Suppressor macrophage treated with lipopolysaccharide for 4 hours (primary cell): ENCODE measurements around the gene CRYBB1.

Experiments
- DNase-seq: peaks from one replicate; pipeline ENCODE4 v3.0.0-alpha.2; 2020

Gene CRYBB1

GRCh38 chr22:26617271-26618199 lies at the start of gene CRYBB1:
TSS of gene CRYBB1 (minus strand) at chr22:26618027. CDS start at chr22:26616319, 1,708 bp downstream.
- DNase-seq = peak; percentile 30

DNA sequence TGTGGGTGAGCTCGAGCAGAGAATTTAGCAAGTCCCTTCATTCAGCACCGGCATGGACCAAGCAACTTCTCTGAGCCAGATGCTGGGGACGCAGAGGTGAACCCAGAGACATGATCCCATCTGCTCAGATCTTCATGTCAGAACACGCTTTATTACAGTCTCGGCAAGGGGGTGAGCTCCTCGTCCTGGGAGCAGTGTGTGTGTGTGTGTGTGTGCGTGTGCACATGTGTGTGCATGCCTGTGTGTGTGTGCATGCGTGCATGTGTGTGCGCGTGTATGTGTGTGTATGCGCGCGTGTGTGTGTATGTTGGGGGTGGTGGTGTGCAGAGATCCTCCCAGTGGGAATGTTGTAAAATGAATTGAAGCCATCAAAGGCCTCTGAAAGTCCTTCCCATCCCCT lies 49.3 kb upstream of the CRYBB1 start:
- DNase-seq = no peak

- DNase-seq = no peak
Measured at GRCh38 chr22:26665813-26666231, 48.0 kb upstream of the CRYBB1 start.

- DNase-seq = no peak
Measured at GRCh38 chr22:26663374-26663923, 45.6 kb upstream of the CRYBB1 start.

- no peak for DNase-seq
Measured at GRCh38 chr22:26662160-26662559, 44.3 kb upstream of the CRYBB1 start.

DNA sequence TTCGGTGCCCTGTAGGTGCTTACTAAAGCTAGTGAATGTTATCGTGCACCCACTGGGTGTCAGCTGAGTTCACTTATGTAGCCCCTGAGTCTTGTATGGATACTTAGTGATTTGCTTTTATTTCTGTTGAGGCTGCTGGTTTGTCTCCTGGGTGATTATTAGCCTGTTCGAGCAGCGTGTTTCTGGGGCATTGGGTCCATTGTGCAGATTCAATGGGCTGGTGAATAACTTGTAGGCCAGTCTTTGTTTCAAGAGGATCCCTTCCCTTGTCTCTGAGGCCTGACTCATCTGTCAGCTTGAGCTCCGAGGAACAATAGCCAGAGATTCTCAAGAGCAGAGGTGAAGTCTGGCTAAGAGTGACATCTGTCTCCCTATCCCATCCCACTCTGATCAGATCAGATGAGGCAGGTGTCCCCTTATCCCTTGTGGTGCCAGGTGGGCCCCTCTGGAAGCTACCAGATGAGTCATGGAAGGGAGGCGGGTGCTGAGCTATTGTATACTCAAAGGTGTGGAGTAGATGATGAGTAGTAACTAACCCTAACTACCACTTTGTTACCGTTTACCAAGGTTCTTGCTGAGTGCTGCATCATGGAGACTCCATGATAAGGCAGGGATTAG lies 43.2 kb upstream of the CRYBB1 start:
- no peak for DNase-seq

DNA sequence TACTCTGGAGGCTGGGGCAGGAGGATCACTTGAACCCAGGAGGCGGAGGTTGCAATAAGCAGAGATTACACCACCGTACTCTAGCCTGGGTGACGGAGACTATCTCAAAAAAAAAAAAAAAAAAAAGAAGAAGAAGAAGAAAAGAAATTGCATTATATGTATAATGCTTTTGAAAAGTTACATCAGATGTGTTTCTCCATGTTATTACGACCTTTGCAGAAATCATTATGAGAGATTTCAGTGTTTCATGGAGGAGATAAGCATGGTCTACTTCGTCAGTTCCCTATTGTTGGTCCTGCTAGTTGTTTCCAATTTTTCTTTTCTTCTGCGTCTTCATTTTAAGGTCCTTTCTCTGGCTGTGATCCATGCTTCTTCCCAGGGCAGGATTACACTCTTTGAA lies 42.5 kb upstream of the CRYBB1 start:
- DNase-seq = no peak

- peak; percentile 58 for DNase-seq
Measured at GRCh38 chr22:26658671-26659478, 41.0 kb upstream of the CRYBB1 start.

DNA sequence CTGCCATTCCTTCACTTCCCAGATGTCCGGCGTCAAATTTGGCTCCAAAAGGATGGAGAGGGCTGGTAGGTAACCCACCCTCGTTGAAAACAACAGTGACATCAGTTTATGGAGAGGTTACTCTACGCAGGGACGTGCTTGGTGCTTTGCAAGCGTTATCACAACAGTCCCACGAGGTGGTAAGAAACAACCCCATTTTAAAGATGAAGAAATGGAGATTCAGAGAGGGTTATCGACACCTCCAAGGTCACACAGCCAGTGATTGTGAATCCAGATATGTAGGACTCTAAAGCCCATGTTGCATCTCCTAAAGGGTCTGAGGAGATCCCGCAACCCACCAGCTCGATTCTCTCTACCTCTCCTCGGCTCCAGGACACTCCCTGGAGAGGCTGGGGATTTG lies 40.3 kb upstream of the CRYBB1 start:
- no peak for DNase-seq

- no peak for DNase-seq
Measured at GRCh38 chr22:26656891-26657851, 39.3 kb upstream of the CRYBB1 start, which contains the start of gene MIAT. TSS of gene MIAT (plus strand) at chr22:26657588.

- peak; percentile 46 for DNase-seq
Measured at GRCh38 chr22:26651815-26652214, 34.0 kb upstream of the CRYBB1 start.

GRCh38 chr22:26650722-26651421 lies 33.0 kb upstream of the CRYBB1 start:
- DNase-seq = no peak

DNA sequence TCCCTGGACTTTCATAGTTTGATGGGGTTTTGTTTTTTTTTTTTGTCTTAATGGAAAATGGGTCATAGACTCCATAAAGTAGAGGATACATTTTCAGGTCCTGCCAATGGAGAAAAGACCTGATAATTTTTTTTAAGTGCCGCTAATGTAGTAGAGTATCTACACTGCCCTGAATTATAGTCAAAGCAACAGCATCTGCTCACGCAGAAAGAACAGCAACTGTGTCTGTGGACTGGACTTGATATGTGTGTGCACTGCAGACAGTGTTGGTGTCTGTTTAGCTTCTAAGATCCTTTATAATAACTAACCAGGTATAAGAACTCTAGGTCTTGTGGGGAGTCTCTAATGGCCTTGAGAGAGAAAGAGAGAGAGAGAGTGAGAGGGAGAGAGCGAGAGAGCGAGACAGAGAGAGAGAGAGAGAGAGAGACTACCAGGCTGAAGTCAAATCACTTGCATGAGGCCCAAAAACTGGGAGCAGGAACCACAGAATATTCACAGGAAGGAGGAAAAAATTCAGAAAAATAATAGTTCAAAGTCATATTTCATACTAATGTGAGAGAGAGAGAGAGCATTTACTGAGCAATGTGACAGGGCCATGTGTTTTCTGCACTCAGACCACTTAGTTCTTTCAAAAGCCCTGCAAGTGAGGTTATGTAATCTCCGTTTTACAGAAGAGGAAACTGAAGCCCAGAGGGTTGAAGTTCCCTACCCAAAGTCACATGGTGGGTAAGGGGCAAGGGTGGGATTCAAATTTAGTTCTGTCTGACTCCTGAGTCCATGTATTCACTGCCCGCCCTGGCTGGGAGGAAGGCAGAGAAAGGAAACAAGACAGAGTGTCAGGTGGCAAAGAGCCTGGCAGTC lies 30.9 kb upstream of the CRYBB1 start:
- peak; percentile 58 for DNase-seq

DNA sequence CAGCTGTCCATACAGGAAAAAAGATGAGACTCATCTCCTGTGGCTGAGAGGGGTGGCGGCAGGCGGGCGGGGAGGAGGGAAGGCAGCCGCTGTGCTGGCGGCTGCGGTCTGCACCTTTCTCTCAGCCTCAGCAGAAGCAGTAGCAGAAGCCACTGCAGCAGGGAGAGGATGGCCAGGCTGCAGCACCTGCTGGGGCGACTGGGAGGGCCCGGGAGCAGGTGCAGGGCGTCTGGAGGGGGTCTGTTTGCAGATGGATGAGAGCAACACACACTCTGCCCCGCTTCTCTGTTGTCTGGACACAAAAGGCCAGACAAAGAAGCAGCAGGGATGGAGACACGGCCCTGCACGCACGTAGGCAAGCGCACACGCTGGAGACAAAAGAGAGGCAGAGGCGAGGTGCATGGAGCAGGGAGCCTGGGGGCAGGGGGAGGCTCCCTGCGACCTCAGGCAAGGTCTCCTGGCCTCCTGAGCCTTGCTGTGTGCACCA lies 30.2 kb upstream of the CRYBB1 start:
- no peak for DNase-seq

GRCh38 chr22:26646158-26646557 lies 28.3 kb upstream of the CRYBB1 start:
- DNase-seq = no peak

GRCh38 chr22:26643418-26644100 lies 25.7 kb upstream of the CRYBB1 start:
- no peak for DNase-seq

DNA sequence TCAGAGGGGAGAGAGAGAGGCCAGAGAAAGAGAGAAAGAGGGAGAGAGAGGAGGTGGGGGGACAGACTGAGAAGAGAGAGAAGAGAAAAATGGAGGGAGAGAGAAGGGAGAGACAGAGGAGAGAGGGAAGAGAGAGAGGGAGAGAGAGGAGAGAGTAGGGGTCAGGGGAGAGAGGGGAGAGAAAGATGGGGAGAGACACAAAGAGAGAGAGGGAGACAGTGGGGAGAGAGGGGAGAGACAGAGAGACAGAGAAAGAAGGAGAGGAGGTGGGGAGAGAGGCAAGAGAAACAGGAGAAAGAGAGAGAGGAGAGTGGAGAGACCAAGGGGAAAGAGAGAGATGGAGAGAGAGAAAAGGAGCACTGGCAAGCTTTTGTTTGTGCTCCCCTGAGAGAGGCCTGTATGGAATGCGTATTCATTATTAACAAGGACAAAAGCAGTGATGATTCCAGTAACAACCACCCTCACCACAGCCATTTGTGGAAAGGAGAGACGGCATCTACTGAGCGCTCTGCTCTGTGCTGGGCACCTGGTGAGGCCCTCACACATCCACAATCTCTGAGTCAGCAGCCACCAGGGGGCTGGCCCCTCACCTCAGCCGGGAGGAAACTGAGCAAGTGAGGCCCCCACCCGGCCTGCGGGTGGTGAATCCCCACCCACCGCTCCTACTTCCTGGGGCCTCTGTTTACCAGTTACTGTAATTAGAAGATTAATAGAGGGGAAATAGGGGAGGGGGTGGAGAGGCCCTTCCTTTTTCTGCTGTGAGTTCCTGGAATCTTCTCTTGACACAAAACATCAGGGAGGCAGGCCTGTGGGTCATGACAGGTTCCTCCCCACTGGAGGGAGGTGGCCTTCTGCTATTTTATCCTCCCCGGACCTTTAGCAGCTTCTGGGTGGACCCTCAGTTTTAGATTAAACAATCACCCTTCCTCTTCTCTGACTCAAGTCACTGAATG lies 24.9 kb upstream of the CRYBB1 start:
- DNase-seq = no peak

DNA sequence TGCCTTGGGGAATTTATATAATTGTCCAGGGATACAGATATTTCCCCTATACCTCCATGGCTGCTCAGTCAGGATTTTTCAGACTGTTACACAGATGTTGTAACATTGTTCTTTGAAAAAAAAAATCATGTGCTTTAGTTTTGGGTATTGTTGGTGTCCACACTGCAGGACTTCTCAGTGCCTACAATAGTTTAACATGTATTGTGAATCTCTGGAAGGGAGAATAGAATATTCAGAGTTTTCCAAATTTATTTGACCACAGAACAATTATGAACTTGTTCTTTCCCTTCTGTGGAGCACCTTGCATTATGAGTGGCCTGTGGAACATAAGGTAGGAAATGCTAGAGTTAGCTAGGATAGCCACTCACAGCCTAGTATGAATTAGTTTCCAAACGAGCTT lies 18.5 kb upstream of the CRYBB1 start:
- no peak for DNase-seq
